H9 (cell line): ENCODE measurements around the gene TLK1. TPM values are rescaled to one million over a fixed set of nuclear protein-coding genes. Genes with fewer than 3 reads are reported as not detected.

Experiments
- DNase-seq: peaks from one replicate; pipeline ENCODE4 v3.0.0-alpha.2; 2017
- H2AFZ ChIP-seq: one replicate; pipeline ENCODE4 v1.6.1; 2013; ENCODE audit warnings: mild to moderate bottlenecking, low read length, control low read depth, moderate library complexity
- H2AK5ac ChIP-seq: 2 replicates; pipeline ENCODE4 v1.6.1; 2013; ENCODE audit warnings: low read length, control low read depth, mixed read lengths; ENCODE audit not compliant: insufficient read length
- H2BK120ac ChIP-seq: one replicate; pipeline ENCODE4 v1.6.1; 2013; ENCODE audit warnings: low read depth, mild to moderate bottlenecking, low read length, control low read depth, inconsistent platforms; ENCODE audit not compliant: poor library complexity, severe bottlenecking
- H2BK12ac ChIP-seq: 2 replicates; pipeline ENCODE4 v1.6.1; 2013; ENCODE audit warnings: low read length, control low read depth, mixed read lengths, low read depth; ENCODE audit not compliant: insufficient read length
- H2BK15ac ChIP-seq: 2 replicates; pipeline ENCODE4 v1.6.1; 2013; ENCODE audit warnings: low read depth, low read length, control low read depth
- H2BK20ac ChIP-seq: one replicate; pipeline ENCODE4 v1.6.1; 2013; ENCODE audit warnings: low read depth, mild to moderate bottlenecking, low read length, control low read depth, inconsistent platforms; ENCODE audit not compliant: poor library complexity, severe bottlenecking
- H2BK5ac ChIP-seq: 2 replicates; pipeline ENCODE4 v1.6.1; 2013; ENCODE audit warnings: low read length, control low read depth, mixed read lengths; ENCODE audit not compliant: insufficient read length
- H3K14ac ChIP-seq: 2 replicates; pipeline ENCODE4 v1.6.1; 2013; ENCODE audit warnings: low read length, control low read depth; ENCODE audit not compliant: insufficient read depth
- H3K18ac ChIP-seq: 2 replicates; pipeline ENCODE4 v1.6.1; 2013; ENCODE audit warnings: low read depth, mild to moderate bottlenecking, mixed read lengths, low read length, control low read depth; ENCODE audit not compliant: insufficient read length
- H3K23ac ChIP-seq: 2 replicates; pipeline ENCODE4 v1.6.1; 2013; ENCODE audit warnings: low read length, control low read depth, mixed read lengths, low read depth; ENCODE audit not compliant: insufficient read length
- H3K23me2 ChIP-seq: 2 replicates; pipeline ENCODE4 v1.6.1; 2013; ENCODE audit warnings: low read depth, mild to moderate bottlenecking, mixed read lengths, low read length, control low read depth; ENCODE audit not compliant: insufficient read length, poor library complexity, severe bottlenecking
- H3K27ac ChIP-seq: 2 replicates; pipeline ENCODE4 v1.5.1; 2013; ENCODE audit warnings: low read length, control low read depth, mixed read lengths, low read depth; ENCODE audit not compliant: insufficient read length
- H3K27me3 ChIP-seq: 2 replicates; pipeline ENCODE4 v1.6.1; 2013; ENCODE audit warnings: low read length, control low read depth, inconsistent platforms; ENCODE audit not compliant: insufficient read depth
- H3K4ac ChIP-seq: 2 replicates; pipeline ENCODE4 v1.6.1; 2013; ENCODE audit warnings: low read depth, mild to moderate bottlenecking, control low read depth, inconsistent platforms, low read length, moderate library complexity
- H3K4me1 ChIP-seq: 2 replicates; pipeline ENCODE4 v1.6.1; 2013; ENCODE audit warnings: low read length, control low read depth, inconsistent platforms; ENCODE audit not compliant: insufficient read depth
- H3K4me2 ChIP-seq: 2 replicates; pipeline ENCODE4 v1.6.1; 2013; ENCODE audit warnings: low read length, control low read depth, mixed read lengths; ENCODE audit not compliant: insufficient read length, insufficient read depth
- H3K56ac ChIP-seq: 2 replicates; pipeline ENCODE4 v1.6.1; 2013; ENCODE audit warnings: low read depth, mild to moderate bottlenecking, mixed read lengths, low read length, control low read depth; ENCODE audit not compliant: insufficient read length
- H3K79me1 ChIP-seq: 2 replicates; pipeline ENCODE4 v1.6.1; 2013; ENCODE audit warnings: low read depth, mild to moderate bottlenecking, moderate library complexity, low read length, control low read depth, inconsistent platforms; ENCODE audit not compliant: insufficient read depth, poor library complexity, severe bottlenecking
- H3K79me2 ChIP-seq: 2 replicates; pipeline ENCODE4 v1.6.1; 2013; ENCODE audit warnings: low read length, control low read depth, inconsistent platforms; ENCODE audit not compliant: insufficient read depth
- H3K9ac ChIP-seq: 2 replicates; pipeline ENCODE4 v1.6.1; 2013; ENCODE audit warnings: low read length, control low read depth, mixed read lengths; ENCODE audit not compliant: insufficient read length; ENCODE audit errors: extremely low read depth
- H3K9me3 ChIP-seq: one replicate; pipeline ENCODE4 v1.6.1; 2013; ENCODE audit warnings: low read depth, low read length, inconsistent platforms; ENCODE audit not compliant: control insufficient read depth
- H3T11ph ChIP-seq: one replicate; pipeline ENCODE4 v1.6.1; 2013; ENCODE audit warnings: mild to moderate bottlenecking, low read length, control low read depth, inconsistent platforms
- H4K20me1 ChIP-seq: one replicate; pipeline ENCODE4 v1.6.1; 2013; ENCODE audit not compliant: control insufficient read depth, insufficient read length, insufficient read depth
- H4K5ac ChIP-seq: 2 replicates; pipeline ENCODE4 v1.6.1; 2013; ENCODE audit warnings: low read depth, mild to moderate bottlenecking, mixed read lengths, low read length, control low read depth; ENCODE audit not compliant: insufficient read length
- H4K8ac ChIP-seq: replicated peaks from 2 replicates; pipeline ENCODE4 v1.6.1; 2013; ENCODE audit warnings: low read length, control low read depth, mixed read lengths, low read depth; ENCODE audit not compliant: insufficient read length
- H4K91ac ChIP-seq: 2 replicates; pipeline ENCODE4 v1.6.1; 2013; ENCODE audit warnings: low read depth, mild to moderate bottlenecking, moderate library complexity, mixed read lengths, low read length, control low read depth; ENCODE audit not compliant: insufficient read length
- H3K27ac Mint-ChIP-seq, 3 experiments: 2 replicates in 2 of 3; 3 replicates in 1 of 3; pipeline ENCODE4 v1.8.0; 2020 to 2021; ENCODE audit warnings: mixed read lengths in 3 of 3, mild to moderate bottlenecking in 1 of 3, moderate library complexity in 1 of 3
- H3K27me3 Mint-ChIP-seq: 2 replicates; pipeline ENCODE4 v1.8.0; 2021; ENCODE audit warnings: low read depth, mild to moderate bottlenecking, moderate library complexity, mixed read lengths
- H3K36me3 Mint-ChIP-seq, 3 experiments: 2 replicates in 2 of 3; 3 replicates in 1 of 3; pipeline ENCODE4 v1.8.0; 2020 to 2021; ENCODE audit warnings: low read depth in 3 of 3, mixed read lengths in 3 of 3; ENCODE audit not compliant: insufficient read depth in 1 of 3
- H3K4me1 Mint-ChIP-seq, 2 experiments: 2 replicates each; pipeline ENCODE4 v1.8.0; 2020; ENCODE audit warnings: mixed read lengths in 2 of 2
- H3K4me3 Mint-ChIP-seq, 2 experiments: 2 replicates in 1 of 2; 3 replicates in 1 of 2; pipeline ENCODE4 v1.8.0; 2020 to 2021; ENCODE audit warnings: mild to moderate bottlenecking in 2 of 2, mixed read lengths in 2 of 2, moderate library complexity in 1 of 2
- H3K9me3 Mint-ChIP-seq, 2 experiments: 2 replicates in 1 of 2; 3 replicates in 1 of 2; pipeline ENCODE4 v1.8.0; 2020; ENCODE audit warnings: mild to moderate bottlenecking in 2 of 2, mixed read lengths in 2 of 2, moderate library complexity in 1 of 2
- WGBS: extraction: QIAGEN DNeasy Blood & Tissue Kit; methylation state at CpG from one replicate; pipeline ENCODE4 v1.1.7; 2013; ENCODE audit warnings: missing lambda C conversion rate, low lambda C conversion rate, mixed read lengths; ENCODE audit not compliant: insufficient read length; ENCODE audit errors: extremely low coverage; 5-methylcytosine and 5-hydroxymethylcytosine counted together
- total RNA-seq: library from RNA; stranded (reverse); gene quantifications from 2 replicates; pipeline ENCODE4 v1.2.1, GENCODE V29; 2021
- TF ChIP-seq, protein P1 (sequence below): fragments of 200-600 bp; sonication (generic); conservative IDR thresholded peaks from 3 replicates; pipeline ENCODE4 v1.8.0; 2021; ENCODE audit warnings: antibody characterized with exemption, mild to moderate bottlenecking

The TLK1 gene
- total RNA-seq, 1 experiment from 2014 or later: 112 TPM

DNA sequence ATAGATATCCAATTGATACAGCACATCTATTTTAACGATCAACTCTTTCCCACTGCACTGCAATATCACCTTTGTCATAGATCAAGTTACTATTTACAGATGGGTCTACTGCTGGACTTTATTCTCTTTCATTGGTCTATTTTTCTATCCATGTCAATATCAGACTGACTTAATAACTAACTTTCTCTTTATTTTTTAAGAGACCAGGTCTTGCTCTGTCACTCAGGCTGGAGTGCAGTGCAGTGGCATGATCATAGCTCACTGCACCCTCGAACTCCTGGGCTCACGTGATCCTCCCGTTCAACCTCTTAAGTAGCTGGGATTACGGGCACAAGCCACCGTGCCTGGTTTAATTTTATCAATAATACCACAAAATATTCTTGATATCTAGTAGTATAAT, 71.2 kb downstream of the TLK1 start:
- H3K36me3 Mint-ChIP-seq: peaks cover 0 to 8% (median 7%) of the 10 kb centered on the region in 3 experiments; a peak in 4 of 7 replicates
- no peak overlapping the region for H4K91ac ChIP-seq
- H3K4me1 ChIP-seq: peaks cover 2% of the 10 kb centered on the region; the same call in 1 of the 2 replicates
- no peak overlapping the region for H3K23ac ChIP-seq
- no peak overlapping the region for H3K18ac ChIP-seq
- H3T11ph ChIP-seq: no peak overlapping the region
- H3K27ac ChIP-seq: no peak overlapping the region
- no peak overlapping the region for H3K56ac ChIP-seq
- no peak overlapping the region for H3K4ac ChIP-seq
- no peak overlapping the region for H2BK20ac ChIP-seq
- no peaks in the 10 kb centered on the region for H3K9me3 Mint-ChIP-seq
- no peak overlapping the region for H2BK5ac ChIP-seq
- peaks cover 29 to 37% of the 10 kb centered on the region in 2 experiments for H3K4me1 Mint-ChIP-seq
- no peak overlapping the region for H2AFZ ChIP-seq
- H3K79me1 ChIP-seq: peaks cover 7% of the 10 kb centered on the region
- H3K27ac Mint-ChIP-seq: peak overlapping the region in 2 of 3 experiments; percentile 28 to 56; a peak in 3 of 7 replicates
- no peaks in the 10 kb centered on the region for H3K27me3 Mint-ChIP-seq
- no peak overlapping the region for H3K4me2 ChIP-seq
- TF ChIP-seq, protein P1, sequence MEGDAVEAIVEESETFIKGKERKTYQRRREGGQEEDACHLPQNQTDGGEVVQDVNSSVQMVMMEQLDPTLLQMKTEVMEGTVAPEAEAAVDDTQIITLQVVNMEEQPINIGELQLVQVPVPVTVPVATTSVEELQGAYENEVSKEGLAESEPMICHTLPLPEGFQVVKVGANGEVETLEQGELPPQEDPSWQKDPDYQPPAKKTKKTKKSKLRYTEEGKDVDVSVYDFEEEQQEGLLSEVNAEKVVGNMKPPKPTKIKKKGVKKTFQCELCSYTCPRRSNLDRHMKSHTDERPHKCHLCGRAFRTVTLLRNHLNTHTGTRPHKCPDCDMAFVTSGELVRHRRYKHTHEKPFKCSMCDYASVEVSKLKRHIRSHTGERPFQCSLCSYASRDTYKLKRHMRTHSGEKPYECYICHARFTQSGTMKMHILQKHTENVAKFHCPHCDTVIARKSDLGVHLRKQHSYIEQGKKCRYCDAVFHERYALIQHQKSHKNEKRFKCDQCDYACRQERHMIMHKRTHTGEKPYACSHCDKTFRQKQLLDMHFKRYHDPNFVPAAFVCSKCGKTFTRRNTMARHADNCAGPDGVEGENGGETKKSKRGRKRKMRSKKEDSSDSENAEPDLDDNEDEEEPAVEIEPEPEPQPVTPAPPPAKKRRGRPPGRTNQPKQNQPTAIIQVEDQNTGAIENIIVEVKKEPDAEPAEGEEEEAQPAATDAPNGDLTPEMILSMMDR: no peak
- no peak overlapping the region for H4K8ac ChIP-seq
- H3K79me2 ChIP-seq: peaks cover 6% of the 10 kb centered on the region; the same call in 1 of the 2 replicates
- no peak overlapping the region for H3K4me3 Mint-ChIP-seq
- no peak overlapping the region for H4K5ac ChIP-seq
- no peaks in the 10 kb centered on the region for H4K20me1 ChIP-seq
- H3K9ac ChIP-seq: no peak overlapping the region
- no peaks in the 10 kb centered on the region for H3K9me3 ChIP-seq
- no peak overlapping the region for H2AK5ac ChIP-seq
- no peak overlapping the region for H2BK15ac ChIP-seq
- H2BK12ac ChIP-seq: no peak overlapping the region
- H3K14ac ChIP-seq: no peak overlapping the region
- no peaks in the 10 kb centered on the region for H3K27me3 ChIP-seq
- no peak for DNase-seq
- WGBS: no CpG with 5 or more reads among the region's 6 CpGs
- H2BK120ac ChIP-seq: no peak overlapping the region
- no peaks in the 10 kb centered on the region for H3K23me2 ChIP-seq
